GM12878 (cell line): Measurements from ENCODE around the gene ZNF669. TPM values are rescaled to one million over a fixed set of nuclear protein-coding genes. Genes with fewer than 3 reads are reported as not detected.
A peak's percentile ranks its signal among the peaks of the same experiment; 100 is the strongest.

Experiments
- ATF7 ChIP-seq: fragments of 450-650 bp; IDR thresholded peaks from 2 replicates; pipeline ENCODE4 v1.6.1; 2016; ENCODE audit warnings: low read depth, mild to moderate bottlenecking
- CBX5 ChIP-seq: sonication (generic); IDR thresholded peaks from 2 replicates; pipeline ENCODE4 v1.6.1; 2016; ENCODE audit warnings: low read depth, moderate library complexity, mild to moderate bottlenecking, inconsistent platforms
- GATAD2B ChIP-seq: fragments of 450-650 bp; conservative IDR thresholded peaks from 2 replicates; pipeline ENCODE4 v1.6.1; 2017; ENCODE audit warnings: low read depth, mild to moderate bottlenecking, moderate library complexity
- HDAC6 ChIP-seq: fragments of 200-600 bp; sonication (generic); IDR thresholded peaks from one replicate; pipeline ENCODE4 v1.8.0; 2017; ENCODE audit warnings: antibody characterized with exemption; ENCODE audit not compliant: unreplicated experiment
- HDGF ChIP-seq: fragments of 450-650 bp; IDR thresholded peaks from 2 replicates; pipeline ENCODE4 v1.6.1; 2016; ENCODE audit warnings: antibody characterized with exemption
- IKZF1 ChIP-seq: fragments of 450-650 bp; conservative IDR thresholded peaks from 2 replicates; pipeline ENCODE4 v1.6.1; 2017; ENCODE audit warnings: antibody characterized with exemption, mild to moderate bottlenecking
- PAX5 ChIP-seq: IDR thresholded peaks from 2 replicates; pipeline ENCODE4 v1.6.1; 2011; ENCODE audit warnings: low read depth, low read length, borderline replicate concordance
- RBBP5 ChIP-seq: fragments of 200-600 bp; sonication (generic); conservative IDR thresholded peaks from 2 replicates; pipeline ENCODE4 v1.6.1; 2016
- SPI1 ChIP-seq: IDR thresholded peaks from 2 replicates; pipeline ENCODE4 v1.6.1; 2011; ENCODE audit warnings: low read depth, mild to moderate bottlenecking, low read length, moderate library complexity, borderline replicate concordance; ENCODE audit not compliant: insufficient read depth
- STAT3 ChIP-seq: IDR thresholded peaks from 2 replicates; pipeline ENCODE4 v1.6.1; 2011; ENCODE audit warnings: low read depth, low read length, improper control_type of control experiment
- polyA plus RNA-seq, 11 experiments: library from polyadenylated mRNA; depleted of rRNA in 4 of 11; unstranded in 6 of 11; stranded (reverse) in 5 of 11; fragments of >200 nt; fragmentation: Nextera tagmentation in 4 of 11; fragmentation: Illumina TruSeq in 1 of 11; extraction: Ambion mirVana in 4 of 11; extraction: Trizol in 1 of 11; gene quantifications; 1 replicate in 1 of 11; 2 replicates in 10 of 11; pipeline versions ENCODE4 v1.2.1 to v1.2.3, GENCODE V29; 2011 to 2016; ENCODE audit warnings: inconsistent platforms in 2 of 11, missing spikeins in 2 of 11, low read depth in 1 of 11
- total RNA-seq, 4 experiments: library from RNA; depleted of rRNA in 3 of 4; stranded (reverse); fragments of >200 nt in 3 of 4; fragmentation: Illumina TruSeq in 1 of 4; extraction: Trizol in 1 of 4; gene quantifications; 2 replicates each; pipeline versions ENCODE4 v1.2.1 to v1.2.3, GENCODE V29; 2013 to 2021
- TF ChIP-seq, protein P1 (sequence below): fragments of 450-650 bp; formaldehyde crosslinking; IDR thresholded peaks from 2 replicates; pipeline ENCODE4 v1.4.0; 2020; ENCODE audit warnings: mild to moderate bottlenecking, moderate library complexity
- TF ChIP-seq, protein P2 (sequence below): fragments of 450-650 bp; IDR thresholded peaks from 2 replicates; pipeline ENCODE4 v1.6.1; 2016; ENCODE audit warnings: mild to moderate bottlenecking, moderate library complexity, borderline replicate concordance
- TF ChIP-seq, protein P3 (sequence below): fragments of 450-650 bp; IDR thresholded peaks from 2 replicates; pipeline ENCODE4 v1.6.1; 2017; ENCODE audit warnings: borderline replicate concordance
- TF ChIP-seq, protein P4 (sequence below): fragments of 450-650 bp; IDR thresholded peaks from 2 replicates; pipeline ENCODE4 v1.6.1; 2017; ENCODE audit warnings: low read depth, mild to moderate bottlenecking, moderate library complexity
- TF ChIP-seq, protein P5 (sequence below): fragments of 450-650 bp; IDR thresholded peaks from 2 replicates; pipeline ENCODE4 v1.6.1; 2018; ENCODE audit warnings: borderline replicate concordance, mild to moderate bottlenecking; ENCODE audit not compliant: partially characterized antibody

The ZNF669 gene
- total and polyA plus RNA-seq, 10 of the 15 experiments (the other 5 are each of a cell fraction or from before 2014, with no cell fraction given): 4.8 to 11.1 (median 5.8) TPM

DNA sequence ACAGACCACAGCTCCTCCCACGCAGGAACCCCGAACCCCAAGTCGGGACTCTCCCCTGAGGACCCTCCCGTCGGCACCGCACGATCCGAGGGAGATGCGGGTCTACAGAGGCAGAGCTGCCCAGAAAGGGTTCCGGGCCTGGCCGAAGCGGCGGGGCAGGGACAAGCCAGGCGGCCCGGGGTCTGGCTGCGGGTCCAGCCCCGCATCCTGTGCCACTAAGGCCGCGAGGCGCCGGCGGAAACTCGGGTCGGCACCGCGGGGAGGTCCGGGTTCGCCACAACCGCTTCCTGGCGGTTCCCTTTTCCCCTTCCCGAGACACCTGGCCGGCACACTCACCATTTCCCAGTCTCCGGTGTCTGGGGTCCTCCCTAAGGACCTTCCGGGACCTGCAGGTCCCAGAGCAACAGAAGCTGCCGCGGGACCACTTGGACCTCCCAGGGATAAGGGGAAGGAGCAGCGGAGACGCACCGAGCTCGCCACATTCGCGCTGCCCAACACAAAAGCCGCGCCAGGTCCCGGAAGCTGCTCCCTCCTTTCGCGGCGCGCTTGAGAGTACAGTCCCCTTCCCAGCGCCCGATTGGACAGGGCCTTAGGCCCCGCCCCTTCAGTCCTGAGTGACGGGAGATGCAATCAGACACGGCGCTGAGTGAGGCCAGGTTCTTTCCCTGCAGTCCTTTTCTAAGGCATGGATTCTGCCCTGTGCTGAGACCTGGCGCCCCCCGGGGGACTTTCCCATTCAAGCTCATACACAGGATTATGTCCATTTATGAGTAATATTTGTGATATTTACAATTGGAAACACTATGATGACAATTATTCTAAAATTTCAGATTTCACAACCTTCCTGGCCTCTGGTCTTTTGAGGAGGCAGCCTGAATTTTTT, 25.7 kb downstream of the ZNF669 start, which contains the start of gene ZNF670 (continued):
- no peak for TF ChIP-seq ATF7
- no peak for TF ChIP-seq RBBP5
- TF ChIP-seq, protein P1, sequence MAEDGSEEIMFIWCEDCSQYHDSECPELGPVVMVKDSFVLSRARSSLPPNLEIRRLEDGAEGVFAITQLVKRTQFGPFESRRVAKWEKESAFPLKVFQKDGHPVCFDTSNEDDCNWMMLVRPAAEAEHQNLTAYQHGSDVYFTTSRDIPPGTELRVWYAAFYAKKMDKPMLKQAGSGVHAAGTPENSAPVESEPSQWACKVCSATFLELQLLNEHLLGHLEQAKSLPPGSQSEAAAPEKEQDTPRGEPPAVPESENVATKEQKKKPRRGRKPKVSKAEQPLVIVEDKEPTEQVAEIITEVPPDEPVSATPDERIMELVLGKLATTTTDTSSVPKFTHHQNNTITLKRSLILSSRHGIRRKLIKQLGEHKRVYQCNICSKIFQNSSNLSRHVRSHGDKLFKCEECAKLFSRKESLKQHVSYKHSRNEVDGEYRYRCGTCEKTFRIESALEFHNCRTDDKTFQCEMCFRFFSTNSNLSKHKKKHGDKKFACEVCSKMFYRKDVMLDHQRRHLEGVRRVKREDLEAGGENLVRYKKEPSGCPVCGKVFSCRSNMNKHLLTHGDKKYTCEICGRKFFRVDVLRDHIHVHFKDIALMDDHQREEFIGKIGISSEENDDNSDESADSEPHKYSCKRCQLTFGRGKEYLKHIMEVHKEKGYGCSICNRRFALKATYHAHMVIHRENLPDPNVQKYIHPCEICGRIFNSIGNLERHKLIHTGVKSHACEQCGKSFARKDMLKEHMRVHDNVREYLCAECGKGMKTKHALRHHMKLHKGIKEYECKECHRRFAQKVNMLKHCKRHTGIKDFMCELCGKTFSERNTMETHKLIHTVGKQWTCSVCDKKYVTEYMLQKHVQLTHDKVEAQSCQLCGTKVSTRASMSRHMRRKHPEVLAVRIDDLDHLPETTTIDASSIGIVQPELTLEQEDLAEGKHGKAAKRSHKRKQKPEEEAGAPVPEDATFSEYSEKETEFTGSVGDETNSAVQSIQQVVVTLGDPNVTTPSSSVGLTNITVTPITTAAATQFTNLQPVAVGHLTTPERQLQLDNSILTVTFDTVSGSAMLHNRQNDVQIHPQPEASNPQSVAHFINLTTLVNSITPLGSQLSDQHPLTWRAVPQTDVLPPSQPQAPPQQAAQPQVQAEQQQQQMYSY (CRISPR knock-in tag): no peak
- TF ChIP-seq, protein P2, sequence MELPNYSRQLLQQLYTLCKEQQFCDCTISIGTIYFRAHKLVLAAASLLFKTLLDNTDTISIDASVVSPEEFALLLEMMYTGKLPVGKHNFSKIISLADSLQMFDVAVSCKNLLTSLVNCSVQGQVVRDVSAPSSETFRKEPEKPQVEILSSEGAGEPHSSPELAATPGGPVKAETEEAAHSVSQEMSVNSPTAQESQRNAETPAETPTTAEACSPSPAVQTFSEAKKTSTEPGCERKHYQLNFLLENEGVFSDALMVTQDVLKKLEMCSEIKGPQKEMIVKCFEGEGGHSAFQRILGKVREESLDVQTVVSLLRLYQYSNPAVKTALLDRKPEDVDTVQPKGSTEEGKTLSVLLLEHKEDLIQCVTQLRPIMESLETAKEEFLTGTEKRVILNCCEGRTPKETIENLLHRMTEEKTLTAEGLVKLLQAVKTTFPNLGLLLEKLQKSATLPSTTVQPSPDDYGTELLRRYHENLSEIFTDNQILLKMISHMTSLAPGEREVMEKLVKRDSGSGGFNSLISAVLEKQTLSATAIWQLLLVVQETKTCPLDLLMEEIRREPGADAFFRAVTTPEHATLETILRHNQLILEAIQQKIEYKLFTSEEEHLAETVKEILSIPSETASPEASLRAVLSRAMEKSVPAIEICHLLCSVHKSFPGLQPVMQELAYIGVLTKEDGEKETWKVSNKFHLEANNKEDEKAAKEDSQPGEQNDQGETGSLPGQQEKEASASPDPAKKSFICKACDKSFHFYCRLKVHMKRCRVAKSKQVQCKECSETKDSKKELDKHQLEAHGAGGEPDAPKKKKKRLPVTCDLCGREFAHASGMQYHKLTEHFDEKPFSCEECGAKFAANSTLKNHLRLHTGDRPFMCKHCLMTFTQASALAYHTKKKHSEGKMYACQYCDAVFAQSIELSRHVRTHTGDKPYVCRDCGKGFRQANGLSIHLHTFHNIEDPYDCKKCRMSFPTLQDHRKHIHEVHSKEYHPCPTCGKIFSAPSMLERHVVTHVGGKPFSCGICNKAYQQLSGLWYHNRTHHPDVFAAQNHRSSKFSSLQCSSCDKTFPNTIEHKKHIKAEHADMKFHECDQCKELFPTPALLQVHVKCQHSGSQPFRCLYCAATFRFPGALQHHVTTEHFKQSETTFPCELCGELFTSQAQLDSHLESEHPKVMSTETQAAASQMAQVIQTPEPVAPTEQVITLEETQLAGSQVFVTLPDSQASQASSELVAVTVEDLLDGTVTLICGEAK: peak; percentile 61; the same call in 1 of the 2 replicates
- no peak for TF ChIP-seq HDGF
- TF ChIP-seq, protein P3, sequence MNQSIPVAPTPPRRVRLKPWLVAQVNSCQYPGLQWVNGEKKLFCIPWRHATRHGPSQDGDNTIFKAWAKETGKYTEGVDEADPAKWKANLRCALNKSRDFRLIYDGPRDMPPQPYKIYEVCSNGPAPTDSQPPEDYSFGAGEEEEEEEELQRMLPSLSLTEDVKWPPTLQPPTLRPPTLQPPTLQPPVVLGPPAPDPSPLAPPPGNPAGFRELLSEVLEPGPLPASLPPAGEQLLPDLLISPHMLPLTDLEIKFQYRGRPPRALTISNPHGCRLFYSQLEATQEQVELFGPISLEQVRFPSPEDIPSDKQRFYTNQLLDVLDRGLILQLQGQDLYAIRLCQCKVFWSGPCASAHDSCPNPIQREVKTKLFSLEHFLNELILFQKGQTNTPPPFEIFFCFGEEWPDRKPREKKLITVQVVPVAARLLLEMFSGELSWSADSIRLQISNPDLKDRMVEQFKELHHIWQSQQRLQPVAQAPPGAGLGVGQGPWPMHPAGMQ: no peak; the same call in 1 of the 2 replicates
- no peak for TF ChIP-seq STAT3
- TF ChIP-seq PAX5: no peak
- TF ChIP-seq IKZF1: peak; percentile 93
- TF ChIP-seq SPI1: 0 out of 2 replicates have a peak, but pooled peaks have one; percentile 13
- TF ChIP-seq, protein P4, sequence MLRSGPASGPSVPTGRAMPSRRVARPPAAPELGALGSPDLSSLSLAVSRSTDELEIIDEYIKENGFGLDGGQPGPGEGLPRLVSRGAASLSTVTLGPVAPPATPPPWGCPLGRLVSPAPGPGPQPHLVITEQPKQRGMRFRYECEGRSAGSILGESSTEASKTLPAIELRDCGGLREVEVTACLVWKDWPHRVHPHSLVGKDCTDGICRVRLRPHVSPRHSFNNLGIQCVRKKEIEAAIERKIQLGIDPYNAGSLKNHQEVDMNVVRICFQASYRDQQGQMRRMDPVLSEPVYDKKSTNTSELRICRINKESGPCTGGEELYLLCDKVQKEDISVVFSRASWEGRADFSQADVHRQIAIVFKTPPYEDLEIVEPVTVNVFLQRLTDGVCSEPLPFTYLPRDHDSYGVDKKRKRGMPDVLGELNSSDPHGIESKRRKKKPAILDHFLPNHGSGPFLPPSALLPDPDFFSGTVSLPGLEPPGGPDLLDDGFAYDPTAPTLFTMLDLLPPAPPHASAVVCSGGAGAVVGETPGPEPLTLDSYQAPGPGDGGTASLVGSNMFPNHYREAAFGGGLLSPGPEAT: no peak; the same call in 1 of the 2 replicates
- TF ChIP-seq, protein P5, sequence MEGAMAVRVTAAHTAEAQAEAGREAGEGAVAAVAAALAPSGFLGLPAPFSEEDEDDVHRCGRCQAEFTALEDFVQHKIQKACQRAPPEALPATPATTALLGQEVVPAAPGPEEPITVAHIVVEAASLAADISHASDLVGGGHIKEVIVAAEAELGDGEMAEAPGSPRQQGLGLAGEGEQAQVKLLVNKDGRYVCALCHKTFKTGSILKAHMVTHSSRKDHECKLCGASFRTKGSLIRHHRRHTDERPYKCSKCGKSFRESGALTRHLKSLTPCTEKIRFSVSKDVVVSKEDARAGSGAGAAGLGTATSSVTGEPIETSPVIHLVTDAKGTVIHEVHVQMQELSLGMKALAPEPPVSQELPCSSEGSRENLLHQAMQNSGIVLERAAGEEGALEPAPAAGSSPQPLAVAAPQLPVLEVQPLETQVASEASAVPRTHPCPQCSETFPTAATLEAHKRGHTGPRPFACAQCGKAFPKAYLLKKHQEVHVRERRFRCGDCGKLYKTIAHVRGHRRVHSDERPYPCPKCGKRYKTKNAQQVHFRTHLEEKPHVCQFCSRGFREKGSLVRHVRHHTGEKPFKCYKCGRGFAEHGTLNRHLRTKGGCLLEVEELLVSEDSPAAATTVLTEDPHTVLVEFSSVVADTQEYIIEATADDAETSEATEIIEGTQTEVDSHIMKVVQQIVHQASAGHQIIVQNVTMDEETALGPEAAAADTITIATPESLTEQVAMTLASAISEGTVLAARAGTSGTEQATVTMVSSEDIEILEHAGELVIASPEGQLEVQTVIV: no peak
- no peak for TF ChIP-seq HDAC6
- TF ChIP-seq GATAD2B: peak; percentile 71
- TF ChIP-seq CBX5: peak; percentile 50; the same call in 1 of the 2 replicates
